KMS-11 (cell line): Measurements from ENCODE around the gene INPP5A.

ENCODE experiments used
- H2AFZ ChIP-seq: fragments of 200-600 bp; sonication (generic); 2 replicates; pipeline ENCODE4 v1.6.1; 2016; ENCODE audit warnings: antibody characterized with exemption, mixed run types, low read depth
- H3K27ac ChIP-seq: fragments of 200-600 bp; sonication (generic); 2 replicates; pipeline ENCODE4 v1.6.1; 2016; ENCODE audit warnings: mild to moderate bottlenecking, mixed run types
- H3K27me3 ChIP-seq: fragments of 200-600 bp; sonication (generic); 2 replicates; pipeline ENCODE4 v1.6.1; 2017; ENCODE audit warnings: mild to moderate bottlenecking, low read depth, mixed run types, moderate library complexity; ENCODE audit not compliant: insufficient read depth
- H3K36me3 ChIP-seq: fragments of 200-600 bp; sonication (generic); 2 replicates; pipeline ENCODE4 v1.6.1; 2017; ENCODE audit warnings: mild to moderate bottlenecking, mixed run types; ENCODE audit not compliant: insufficient read depth
- H3K4me1 ChIP-seq: fragments of 200-600 bp; sonication (generic); 2 replicates; pipeline ENCODE4 v1.6.1; 2016; ENCODE audit warnings: mild to moderate bottlenecking, low read depth, mixed run types; ENCODE audit not compliant: poor library complexity, severe bottlenecking
- H3K4me2 ChIP-seq: fragments of 200-600 bp; sonication (generic); 2 replicates; pipeline ENCODE4 v1.7.0; 2016; ENCODE audit warnings: mild to moderate bottlenecking, mixed run types
- H3K4me3 ChIP-seq: fragments of 200-600 bp; sonication (generic); IDR thresholded peaks from 2 replicates; pipeline ENCODE4 v1.6.1; 2017; ENCODE audit warnings: low read depth, low read length, mixed read lengths; ENCODE audit not compliant: insufficient read depth
- H3K79me2 ChIP-seq: fragments of 200-600 bp; sonication (generic); 2 replicates; pipeline ENCODE4 v1.6.1; 2016; ENCODE audit warnings: low read depth, mixed run types; ENCODE audit not compliant: insufficient read depth
- H3K9ac ChIP-seq: fragments of 200-600 bp; sonication (generic); 2 replicates; pipeline ENCODE4 v1.6.1; 2016; ENCODE audit warnings: mild to moderate bottlenecking, mixed run types
- H4K20me1 ChIP-seq: fragments of 200-600 bp; sonication (generic); 2 replicates; pipeline ENCODE4 v1.6.1; 2016; ENCODE audit warnings: mild to moderate bottlenecking, mixed run types; ENCODE audit not compliant: insufficient read depth
- TF ChIP-seq, protein P1 (sequence below): fragments of 200-600 bp; sonication (generic); conservative IDR thresholded peaks from 2 replicates; pipeline ENCODE4 v1.6.1; 2017; ENCODE audit warnings: low read depth, mild to moderate bottlenecking, antibody characterized with exemption, low read length, moderate library complexity, mixed read lengths

The INPP5A gene

GRCh38 chr10:132554991-132555647 lies 17.5 kb downstream of the INPP5A start:
- no peak overlapping the region for H3K27ac ChIP-seq

DNA sequence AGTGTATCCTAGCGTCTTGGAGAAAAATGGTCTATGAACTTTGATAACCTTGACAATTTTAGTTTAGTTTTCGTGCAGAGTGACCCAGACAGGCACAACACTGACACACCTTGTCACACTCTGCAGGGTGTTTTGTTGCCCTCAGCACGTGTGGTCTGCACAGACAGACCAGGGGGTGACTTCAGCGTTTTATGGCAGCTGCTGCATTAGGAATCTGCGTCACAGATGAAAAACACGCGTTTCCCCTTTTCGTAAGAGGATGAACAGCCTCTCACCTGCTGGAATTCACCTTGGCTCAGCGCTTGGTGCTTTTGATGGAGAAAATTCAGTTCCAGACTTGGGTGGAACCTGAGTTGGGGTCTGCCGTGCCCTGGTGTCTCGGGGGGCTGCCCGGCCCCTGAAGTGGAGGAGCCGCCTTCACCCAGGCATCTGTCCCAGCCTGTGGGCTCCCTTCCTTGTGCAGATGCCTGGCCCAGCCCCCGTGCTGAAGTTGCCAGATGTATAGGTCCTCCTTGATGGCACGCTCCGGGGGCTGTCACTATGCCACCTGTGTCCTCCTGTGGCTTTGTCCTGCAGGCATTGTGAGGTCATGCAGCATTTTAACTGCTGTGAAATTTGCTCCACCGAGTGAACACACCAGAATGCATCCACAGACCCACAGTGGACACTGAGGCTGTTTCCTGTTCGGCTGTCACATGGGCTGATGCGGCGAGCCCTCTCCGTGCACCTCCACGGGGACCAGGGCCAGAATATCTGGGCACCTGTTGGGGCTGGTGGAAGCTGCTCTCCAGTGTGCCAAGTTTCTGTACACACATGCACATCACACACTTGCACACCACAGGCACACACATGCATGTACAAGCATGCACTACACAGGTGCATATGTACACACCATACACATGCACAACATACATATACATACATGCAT lies 18.3 kb downstream of the INPP5A start:
- H3K27ac ChIP-seq, result no peak overlapping the region

More at GRCh38 chr10:132554991-132555647, 17.5 kb downstream of the INPP5A start:
- H3K4me2 ChIP-seq, result no peak overlapping the region
- no peak overlapping the region for H3K9ac ChIP-seq
- H3K36me3 ChIP-seq, result no peaks in the 10 kb centered on the region
- TF ChIP-seq, protein P1, sequence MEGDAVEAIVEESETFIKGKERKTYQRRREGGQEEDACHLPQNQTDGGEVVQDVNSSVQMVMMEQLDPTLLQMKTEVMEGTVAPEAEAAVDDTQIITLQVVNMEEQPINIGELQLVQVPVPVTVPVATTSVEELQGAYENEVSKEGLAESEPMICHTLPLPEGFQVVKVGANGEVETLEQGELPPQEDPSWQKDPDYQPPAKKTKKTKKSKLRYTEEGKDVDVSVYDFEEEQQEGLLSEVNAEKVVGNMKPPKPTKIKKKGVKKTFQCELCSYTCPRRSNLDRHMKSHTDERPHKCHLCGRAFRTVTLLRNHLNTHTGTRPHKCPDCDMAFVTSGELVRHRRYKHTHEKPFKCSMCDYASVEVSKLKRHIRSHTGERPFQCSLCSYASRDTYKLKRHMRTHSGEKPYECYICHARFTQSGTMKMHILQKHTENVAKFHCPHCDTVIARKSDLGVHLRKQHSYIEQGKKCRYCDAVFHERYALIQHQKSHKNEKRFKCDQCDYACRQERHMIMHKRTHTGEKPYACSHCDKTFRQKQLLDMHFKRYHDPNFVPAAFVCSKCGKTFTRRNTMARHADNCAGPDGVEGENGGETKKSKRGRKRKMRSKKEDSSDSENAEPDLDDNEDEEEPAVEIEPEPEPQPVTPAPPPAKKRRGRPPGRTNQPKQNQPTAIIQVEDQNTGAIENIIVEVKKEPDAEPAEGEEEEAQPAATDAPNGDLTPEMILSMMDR, result no peak
- H3K4me1 ChIP-seq, result no peaks in the 10 kb centered on the region
- H2AFZ ChIP-seq, result no peak overlapping the region
- 0 out of 2 replicates have a peak, but pooled peaks cover 3% of the 10 kb centered on the region for H3K79me2 ChIP-seq
- H3K4me3 ChIP-seq, result no peak overlapping the region
- H3K27me3 ChIP-seq, result no peaks in the 10 kb centered on the region
- H4K20me1 ChIP-seq, result no peaks in the 10 kb centered on the region

DNA sequence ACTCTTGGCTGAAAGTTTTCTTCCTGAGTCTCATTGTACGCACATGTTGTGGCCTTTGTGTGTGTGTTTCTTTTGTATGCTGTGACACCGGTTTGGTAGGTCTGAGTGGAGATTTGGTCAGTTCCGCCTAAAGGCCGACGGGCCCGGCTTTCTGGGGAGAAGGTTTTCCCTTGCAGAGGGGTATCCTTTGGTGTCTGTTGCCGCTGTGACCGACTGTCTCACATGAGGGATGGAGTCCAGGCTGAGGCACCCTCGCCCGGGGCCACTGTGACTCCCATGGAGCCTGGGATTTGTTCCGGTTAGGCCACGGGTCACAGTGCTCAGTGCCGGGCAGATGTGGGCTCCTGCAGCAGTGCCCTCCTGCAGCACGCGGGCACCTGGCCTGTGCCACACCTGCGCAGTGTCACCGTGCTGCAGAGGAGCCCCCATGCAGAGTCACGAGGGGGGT lies 19.4 kb downstream of the INPP5A start:
- H3K79me2 ChIP-seq, result 0 out of 2 replicates have a peak, but pooled peaks cover 3% of the 10 kb centered on the region
- H3K36me3 ChIP-seq, result no peaks in the 10 kb centered on the region
- no peak overlapping the region for H3K27ac ChIP-seq
- no peak overlapping the region for H2AFZ ChIP-seq
- H3K4me1 ChIP-seq, result no peaks in the 10 kb centered on the region
- no peak overlapping the region for H3K9ac ChIP-seq
- TF ChIP-seq, protein P1, result no peak
- no peak overlapping the region for H3K4me3 ChIP-seq
- no peak overlapping the region for H3K4me2 ChIP-seq
- H3K27me3 ChIP-seq, result no peaks in the 10 kb centered on the region
- H4K20me1 ChIP-seq, result no peaks in the 10 kb centered on the region

More for the DNA sequence above, 18.3 kb downstream of the INPP5A start:
- H3K36me3 ChIP-seq, result no peaks in the 10 kb centered on the region
- H3K4me3 ChIP-seq, result no peak overlapping the region
- H4K20me1 ChIP-seq, result no peaks in the 10 kb centered on the region
- H3K79me2 ChIP-seq, result 0 out of 2 replicates have a peak, but pooled peaks cover 3% of the 10 kb centered on the region
- H3K27me3 ChIP-seq, result no peaks in the 10 kb centered on the region
- no peak overlapping the region for H3K4me2 ChIP-seq
- H3K4me1 ChIP-seq, result no peaks in the 10 kb centered on the region
- no peak overlapping the region for H2AFZ ChIP-seq
- TF ChIP-seq, protein P1, result no peak
- no peak overlapping the region for H3K9ac ChIP-seq

- H3K36me3 ChIP-seq, result no peaks in the 10 kb centered on the region
- TF ChIP-seq, protein P1, result no peak
- H3K4me2 ChIP-seq, result no peak overlapping the region
- no peaks in the 10 kb centered on the region for H4K20me1 ChIP-seq
- H3K4me3 ChIP-seq, result no peak overlapping the region
- 0 out of 2 replicates have a peak, but pooled peaks cover 3% of the 10 kb centered on the region for H3K79me2 ChIP-seq
- H3K4me1 ChIP-seq, result no peaks in the 10 kb centered on the region
- H2AFZ ChIP-seq, result no peak overlapping the region
- H3K27ac ChIP-seq, result no peak overlapping the region
- H3K9ac ChIP-seq, result no peak overlapping the region
- H3K27me3 ChIP-seq, result no peaks in the 10 kb centered on the region
Observed at GRCh38 chr10:132557696-132558515, 20.3 kb downstream of the INPP5A start.
